Activated CD4-positive, alpha-beta T cell treated with anti-CD3 and anti-CD28 coated beads, Interleukin-2, amount 50 U/mL, for 24 hours (primary cell): ENCODE data around the gene PACSIN2.
"Not testable (repeated sequence)": the region's sequence is repeated elsewhere in the genome, so short reads cannot be mapped to it uniquely, and the experiment has no call there.

Source experiments
- DNase-seq, 2 donors: peaks; one replicate each; pipeline ENCODE4 v3.0.0-alpha.2; 2020; ENCODE audit warnings: low read depth in 1 of 2, low spot score in 1 of 2

PACSIN2 gene

GRCh38 chr22:42967005-42967404 is 47.9 kb downstream of the PACSIN2 start:
- DNase-seq = no peak

GRCh38 chr22:42966497-42966896 is 48.5 kb downstream of the PACSIN2 start:
- DNase-seq = no peak

GRCh38 chr22:42964994-42965699 is 49.8 kb downstream of the PACSIN2 start:
- peak in 1 of 2 donors; percentile 13 for DNase-seq

GRCh38 chr22:42963231-42963595 is 51.7 kb downstream of the PACSIN2 start:
- DNase-seq = no peak

GRCh38 chr22:42962295-42963230 is 52.4 kb downstream of the PACSIN2 start:
- DNase-seq = no peak

GRCh38 chr22:42961810-42962209 is 53.1 kb downstream of the PACSIN2 start:
- no peak for DNase-seq

- not testable (repeated sequence) for DNase-seq
Observed at GRCh38 chr22:42961400-42961690, 53.6 kb downstream of the PACSIN2 start.

GRCh38 chr22:42960531-42961399 is 54.2 kb downstream of the PACSIN2 start:
- no peak for DNase-seq

- DNase-seq = no peak
Observed at GRCh38 chr22:42959576-42960509, 55.1 kb downstream of the PACSIN2 start.

- no peak for DNase-seq
Observed at GRCh38 chr22:42958937-42959336, 56.0 kb downstream of the PACSIN2 start.

GRCh38 chr22:42957958-42958357 is 57.0 kb downstream of the PACSIN2 start:
- no peak for DNase-seq

GRCh38 chr22:42957544-42957943 is 57.4 kb downstream of the PACSIN2 start:
- no peak for DNase-seq

- DNase-seq = no peak
Observed at GRCh38 chr22:42955848-42956247, 59.1 kb downstream of the PACSIN2 start.

GRCh38 chr22:42955087-42955635 is 59.8 kb downstream of the PACSIN2 start:
- no peak for DNase-seq

- DNase-seq = not testable (repeated sequence)
Observed at GRCh38 chr22:42953751-42954150, 61.2 kb downstream of the PACSIN2 start.

- DNase-seq = no peak
Observed at GRCh38 chr22:42951093-42951710, 63.7 kb downstream of the PACSIN2 start.

- no peak for DNase-seq
Observed at GRCh38 chr22:42950281-42950680, 64.7 kb downstream of the PACSIN2 start.

- no peak for DNase-seq
Observed at GRCh38 chr22:42949159-42949558, 65.8 kb downstream of the PACSIN2 start.

- no peak for DNase-seq
Observed at GRCh38 chr22:42948294-42948693, 66.7 kb downstream of the PACSIN2 start.
